Urothelium cell line (cell line): ENCODE measurements around the gene CSRP3.

Source experiments
- DNase-seq: peaks from one replicate; pipeline ENCODE4 v3.0.0; 2011; ENCODE audit warnings: low spot score, mixed read lengths
- FAIRE-seq: peaks from 2 replicates; lab custom pipeline; 2011; peaks lifted over from hg19 to GRCh38; lab: Jason Lieb, UNC

Gene CSRP3

GRCh38 chr11:19226378-19227195, 24.8 kb upstream of the CSRP3 start:
- DNase-seq: no peak
- FAIRE-seq: no peak

GRCh38 chr11:19225581-19225980, 23.8 kb upstream of the CSRP3 start:
- no peak for FAIRE-seq
- no peak for DNase-seq

GRCh38 chr11:19225123-19225522, 23.3 kb upstream of the CSRP3 start:
- no peak for FAIRE-seq
- no peak for DNase-seq

GRCh38 chr11:19220903-19221724, 19.3 kb upstream of the CSRP3 start:
- FAIRE-seq: no peak

GRCh38 chr11:19218786-19219460, 17.1 kb upstream of the CSRP3 start:
- DNase-seq: no peak
- no peak for FAIRE-seq

More at GRCh38 chr11:19220903-19221724, 19.3 kb upstream of the CSRP3 start:
- no peak for DNase-seq

- FAIRE-seq (no peak), DNase-seq (no peak)
Measured at GRCh38 chr11:19218216-19218615, 16.4 kb upstream of the CSRP3 start.

- DNase-seq (no peak), FAIRE-seq (no peak)
Measured at GRCh38 chr11:19216709-19217374, 15.1 kb upstream of the CSRP3 start.

- no peak for FAIRE-seq
- DNase-seq: no peak
Measured at GRCh38 chr11:19216021-19216420, 14.2 kb upstream of the CSRP3 start.

- no peak for FAIRE-seq
- DNase-seq: no peak
Measured at GRCh38 chr11:19209617-19210370, 8.0 kb upstream of the CSRP3 start.

- FAIRE-seq (no peak), DNase-seq (no peak)
Measured at GRCh38 chr11:19208959-19209546, 7.3 kb upstream of the CSRP3 start.

- FAIRE-seq: no peak
- no peak for DNase-seq
Measured at GRCh38 chr11:19208181-19208580, 6.4 kb upstream of the CSRP3 start.

GRCh38 chr11:19204836-19205235, 3.1 kb upstream of the CSRP3 start:
- FAIRE-seq: no peak
- no peak for DNase-seq

- peak; percentile 82 for DNase-seq
- no peak for FAIRE-seq
Measured at GRCh38 chr11:19200410-19201201, 1.2 kb downstream of the CSRP3 start.

GRCh38 chr11:19199771-19200170, 2.0 kb downstream of the CSRP3 start:
- FAIRE-seq: no peak

GRCh38 chr11:19199048-19199447, 2.7 kb downstream of the CSRP3 start:
- DNase-seq (no peak), FAIRE-seq (no peak)

More at GRCh38 chr11:19199771-19200170, 2.0 kb downstream of the CSRP3 start:
- DNase-seq: no peak

GRCh38 chr11:19196432-19196831, 5.4 kb downstream of the CSRP3 start:
- DNase-seq (no peak), FAIRE-seq (no peak)

- DNase-seq: no peak
- FAIRE-seq: no peak
Measured at GRCh38 chr11:19194620-19195308, 7.0 kb downstream of the CSRP3 start.

GRCh38 chr11:19193916-19194315, 7.9 kb downstream of the CSRP3 start:
- no peak for FAIRE-seq
- DNase-seq: no peak
